CD4-positive, alpha-beta T cell (primary cell): ENCODE data around the gene CUTC. TPM values are rescaled to one million over a fixed set of nuclear protein-coding genes. Genes with fewer than 3 reads are reported as not detected.

Source experiments
- ATAC-seq: fragments of 200-7000 bp; cut with Tn5 transposase; one replicate; pipeline ENCODE4 v1.10.0; 2022; ENCODE audit warnings: mild to moderate bottlenecking; ENCODE audit not compliant: poor library complexity
- CTCF ChIA-PET: fragments of 350-600 bp; sonication (Branson Sonifier 250); formaldehyde crosslinking; loops from one replicate; lab custom pipeline; 2021; ENCODE audit warnings: antibody characterized with exemption, inconsistent platforms; lab: Charles Lee
- POLR2A ChIA-PET: fragments of 350-600 bp; sonication (Branson Sonifier 250); formaldehyde crosslinking; loops from one replicate; lab custom pipeline; 2021; ENCODE audit warnings: antibody characterized with exemption, inconsistent platforms; lab: Charles Lee
- DNase-seq, 14 experiments: peaks; one replicate each; pipeline ENCODE4 v3.0.0-alpha.2; 2013 to 2020; ENCODE audit warnings: mixed read lengths in 2 of 14
- H3K27ac ChIP-seq, 2 donors: one replicate each; pipeline versions ENCODE4 v1.5.1 to v1.7.0; 2013; ENCODE audit warnings: low read length in 2 of 2, low read depth in 1 of 2, mild to moderate bottlenecking in 1 of 2
- H3K27me3 ChIP-seq, 2 experiments: 1 replicate in 1 of 2; 2 replicates in 1 of 2; pipeline versions ENCODE4 v1.6.1 to v1.7.0; 2013; ENCODE audit warnings: low read length in 2 of 2, control low read depth in 1 of 2, mild to moderate bottlenecking in 1 of 2, moderate library complexity in 1 of 2; ENCODE audit not compliant: insufficient read depth in 2 of 2, control insufficient read depth in 1 of 2
- H3K36me3 ChIP-seq: one replicate; pipeline ENCODE4 v1.6.1; 2013; ENCODE audit warnings: low read length, control low read depth; ENCODE audit not compliant: insufficient read depth
- H3K4me1 ChIP-seq: one replicate; pipeline ENCODE4 v1.6.1; 2013; ENCODE audit warnings: low read length, control low read depth; ENCODE audit not compliant: insufficient read depth
- H3K4me3 ChIP-seq: one replicate; pipeline ENCODE4 v1.5.1; 2013; ENCODE audit warnings: mild to moderate bottlenecking, low read length, moderate library complexity
- H3K9me3 ChIP-seq, 2 experiments: 1 replicate in 1 of 2; 2 replicates in 1 of 2; pipeline versions ENCODE4 v1.6.1 to v1.7.0; 2013; ENCODE audit warnings: low read length in 2 of 2, mild to moderate bottlenecking in 2 of 2, control low read depth in 1 of 2, moderate library complexity in 1 of 2; ENCODE audit not compliant: control insufficient read depth in 1 of 2, insufficient read depth in 1 of 2
- H3K27ac Mint-ChIP-seq: one replicate; pipeline ENCODE4 v1.8.0; 2020; ENCODE audit warnings: mixed read lengths
- H3K27me3 Mint-ChIP-seq: one replicate; pipeline ENCODE4 v1.8.0; 2021; ENCODE audit warnings: mixed read lengths
- H3K36me3 Mint-ChIP-seq: one replicate; pipeline ENCODE4 v1.8.0; 2021; ENCODE audit warnings: low read depth, mixed read lengths
- H3K4me1 Mint-ChIP-seq: one replicate; pipeline ENCODE4 v1.8.0; 2021; ENCODE audit warnings: low read depth, mixed read lengths
- H3K4me3 Mint-ChIP-seq: one replicate; pipeline ENCODE4 v1.8.0; 2020; ENCODE audit warnings: mild to moderate bottlenecking, mixed read lengths
- H3K9me3 Mint-ChIP-seq: one replicate; pipeline ENCODE4 v1.8.0; 2020; ENCODE audit warnings: mixed read lengths
- intact Hi-C, 2 experiments: fragments of 100-400 bp; cut with DNase I in 1 of 2; cut with micrococcal nuclease in 1 of 2; formaldehyde crosslinking; loops; one replicate each; pipeline versions ENCODE4 v1.15.1 to v1.9.0; 2023 to 2025; cut with DNase I, micrococcal nuclease
- total RNA-seq, 174 experiments: library from RNA in 2 of 174; stranded (reverse) in 2 of 174; gene quantifications; one replicate each; pipeline ENCODE4 v1.2.3 and lab custom pipeline; 2021 to 2026
- TF ChIP-seq, protein P1 (sequence below): fragments of 200-600 bp; IDR thresholded peaks from one replicate; pipeline ENCODE4 v1.8.0; 2022; ENCODE audit warnings: antibody characterized with exemption, mild to moderate bottlenecking

The CUTC gene
- total RNA-seq, 2 experiments from 2014 or later: 14.1 to 16.0 TPM

DNA sequence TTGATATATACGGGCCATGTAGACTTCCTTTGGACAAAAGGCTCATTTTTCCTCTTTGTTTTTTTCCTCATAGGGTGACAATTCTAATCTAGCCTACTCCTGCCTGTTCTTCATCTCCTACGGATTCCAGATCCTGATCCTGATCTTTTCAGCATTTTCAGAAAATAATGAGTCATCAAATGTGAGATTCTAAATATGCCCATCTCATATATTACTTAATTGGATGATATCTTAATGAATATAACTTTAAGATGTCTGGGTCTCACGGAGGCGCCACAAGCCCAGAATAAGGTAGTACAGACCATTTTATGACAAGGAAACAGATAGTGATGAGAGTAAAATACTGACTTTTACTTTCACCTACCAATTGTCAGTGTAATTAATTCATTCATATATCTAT lies 61.8 kb downstream of the CUTC start:
- Mint-ChIP-seq H3K27me3 (no peaks in the 10 kb centered on the region), H3K9me3 (no peaks in the 10 kb centered on the region), H3K36me3 (peaks cover 10% of the 10 kb centered on the region), H3K4me1 (no peaks in the 10 kb centered on the region), H3K27ac (no peak overlapping the region), H3K4me3 (no peak overlapping the region)
- Histone ChIP-seq H3K36me3 (peaks cover 4% of the 10 kb centered on the region), H3K4me3 (no peak overlapping the region), H3K27ac (no peak overlapping the region), H3K9me3 (no peaks in the 10 kb centered on the region), H3K4me1 (no peaks in the 10 kb centered on the region), H3K27me3 (no peaks in the 10 kb centered on the region)
- intact Hi-C loops: no loop called here
- ATAC-seq: no peak
- CTCF ChIA-PET: no interaction called here
- no peak for DNase-seq
- POLR2A ChIA-PET: no interaction called here
- TF ChIP-seq, protein P1, sequence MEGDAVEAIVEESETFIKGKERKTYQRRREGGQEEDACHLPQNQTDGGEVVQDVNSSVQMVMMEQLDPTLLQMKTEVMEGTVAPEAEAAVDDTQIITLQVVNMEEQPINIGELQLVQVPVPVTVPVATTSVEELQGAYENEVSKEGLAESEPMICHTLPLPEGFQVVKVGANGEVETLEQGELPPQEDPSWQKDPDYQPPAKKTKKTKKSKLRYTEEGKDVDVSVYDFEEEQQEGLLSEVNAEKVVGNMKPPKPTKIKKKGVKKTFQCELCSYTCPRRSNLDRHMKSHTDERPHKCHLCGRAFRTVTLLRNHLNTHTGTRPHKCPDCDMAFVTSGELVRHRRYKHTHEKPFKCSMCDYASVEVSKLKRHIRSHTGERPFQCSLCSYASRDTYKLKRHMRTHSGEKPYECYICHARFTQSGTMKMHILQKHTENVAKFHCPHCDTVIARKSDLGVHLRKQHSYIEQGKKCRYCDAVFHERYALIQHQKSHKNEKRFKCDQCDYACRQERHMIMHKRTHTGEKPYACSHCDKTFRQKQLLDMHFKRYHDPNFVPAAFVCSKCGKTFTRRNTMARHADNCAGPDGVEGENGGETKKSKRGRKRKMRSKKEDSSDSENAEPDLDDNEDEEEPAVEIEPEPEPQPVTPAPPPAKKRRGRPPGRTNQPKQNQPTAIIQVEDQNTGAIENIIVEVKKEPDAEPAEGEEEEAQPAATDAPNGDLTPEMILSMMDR: no peak

DNA sequence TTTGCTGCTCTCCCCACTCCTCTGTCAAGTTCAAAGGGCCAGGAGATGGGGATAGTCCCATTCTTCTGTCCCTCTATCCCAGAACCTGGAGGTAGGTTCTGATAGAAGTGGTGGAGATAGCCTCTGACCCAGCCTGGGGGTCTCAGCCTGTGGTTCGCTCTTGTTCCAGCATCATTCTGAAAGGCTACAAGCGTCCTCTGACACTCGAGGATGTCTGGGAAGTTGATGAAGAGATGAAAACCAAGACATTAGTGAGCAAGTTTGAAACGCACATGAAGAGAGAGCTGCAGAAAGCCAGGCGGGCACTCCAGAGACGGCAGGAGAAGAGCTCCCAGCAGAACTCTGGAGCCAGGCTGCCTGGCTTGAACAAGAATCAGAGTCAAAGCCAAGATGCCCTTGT lies 64.9 kb downstream of the CUTC start:
- CTCF ChIA-PET: no interaction called here
- no peaks in the 10 kb centered on the region for H3K4me1 Mint-ChIP-seq

DNA sequence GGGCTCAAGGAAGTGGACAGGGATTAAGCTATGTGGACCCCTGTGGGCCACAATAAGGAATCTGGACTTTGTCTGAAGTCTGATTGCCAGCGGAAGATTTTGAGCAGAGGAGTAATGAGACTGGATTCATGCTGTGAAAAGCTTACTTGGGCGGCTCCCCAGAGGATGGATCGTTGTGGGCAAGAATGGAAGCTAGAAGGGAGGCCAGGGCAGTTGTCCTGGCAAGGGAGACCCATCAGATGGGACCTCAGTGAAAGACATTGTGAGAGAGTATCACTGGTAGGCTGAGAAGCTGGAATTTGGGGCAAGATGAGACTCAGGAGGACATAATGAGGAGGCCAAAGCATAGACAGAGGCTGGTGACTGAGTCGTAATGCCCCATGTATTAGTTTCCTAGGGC lies 66.0 kb downstream of the CUTC start:
- DNase-seq (no peak), ATAC-seq (no peak)
- no peaks in the 10 kb centered on the region for H3K9me3 ChIP-seq
- intact Hi-C loops: no loop called here
- Mint-ChIP-seq H3K4me3 (no peak overlapping the region), H3K27ac (no peak overlapping the region), H3K36me3 (peaks cover 10% of the 10 kb centered on the region), H3K9me3 (no peaks in the 10 kb centered on the region), H3K27me3 (no peaks in the 10 kb centered on the region), H3K4me1 (no peaks in the 10 kb centered on the region)
- peaks cover 4% of the 10 kb centered on the region for H3K36me3 ChIP-seq
- no peak overlapping the region for H3K27ac ChIP-seq
- H3K4me1 ChIP-seq: no peaks in the 10 kb centered on the region
- TF ChIP-seq, protein P1: no peak
- no peak overlapping the region for H3K4me3 ChIP-seq
- CTCF ChIA-PET: no interaction called here
- no peaks in the 10 kb centered on the region for H3K27me3 ChIP-seq
- POLR2A ChIA-PET: no interaction called here

More for the DNA sequence above, 64.9 kb downstream of the CUTC start:
- Mint-ChIP-seq H3K4me3 (no peak overlapping the region), H3K9me3 (no peaks in the 10 kb centered on the region), H3K36me3 (peaks cover 10% of the 10 kb centered on the region), H3K27me3 (no peaks in the 10 kb centered on the region), H3K27ac (no peak overlapping the region)
- ATAC-seq (no peak), DNase-seq (no peak)
- Histone ChIP-seq H3K9me3 (no peaks in the 10 kb centered on the region), H3K27me3 (no peaks in the 10 kb centered on the region), H3K27ac (no peak overlapping the region), H3K4me3 (no peak overlapping the region), H3K4me1 (no peaks in the 10 kb centered on the region), H3K36me3 (peaks cover 4% of the 10 kb centered on the region)
- intact Hi-C loops: no loop called here
- POLR2A ChIA-PET: no interaction called here
- TF ChIP-seq, protein P1: no peak
